Natural killer cell (primary cell): Measurements from ENCODE around the gene LINC01488. TPM values are rescaled to one million over a fixed set of nuclear protein-coding genes. Genes with fewer than 3 reads are reported as not detected.

Experiments used
- ATAC-seq, 3 donors: fragments of 150-1000 bp in 2 of 3; fragments of 200-7000 bp in 1 of 3; cut with Tn5 transposase; 1 replicate in 1 of 3; 2 replicates in 2 of 3; pipeline ENCODE4 v1.10.0; 2021; ENCODE audit warnings: mild to moderate bottlenecking in 2 of 3, moderate library complexity in 2 of 3
- DNase-seq, 2 donors: peaks; one replicate each; pipeline versions ENCODE4 v3.0.0 to v3.0.0-alpha.2; 2013 to 2021; ENCODE audit warnings: mixed read lengths in 1 of 2
- H3K27ac ChIP-seq: one replicate; pipeline ENCODE4 v1.5.1; 2013; ENCODE audit warnings: mild to moderate bottlenecking, low read length
- H3K27me3 ChIP-seq: one replicate; pipeline ENCODE4 v1.6.1; 2013; ENCODE audit warnings: low read length; ENCODE audit not compliant: control insufficient read depth, insufficient read depth
- H3K36me3 ChIP-seq: one replicate; pipeline ENCODE4 v1.6.1; 2013; ENCODE audit warnings: low read length; ENCODE audit not compliant: control insufficient read depth, insufficient read depth
- H3K4me1 ChIP-seq: one replicate; pipeline ENCODE4 v1.6.1; 2013; ENCODE audit warnings: low read length; ENCODE audit not compliant: control insufficient read depth, insufficient read depth
- H3K4me3 ChIP-seq: one replicate; pipeline ENCODE4 v1.5.1; 2013; ENCODE audit warnings: low read length
- H3K9me3 ChIP-seq: one replicate; pipeline ENCODE4 v1.6.1; 2013; ENCODE audit warnings: low read length; ENCODE audit not compliant: control insufficient read depth, insufficient read depth
- H3K27ac Mint-ChIP-seq, 2 donors: one replicate each; pipeline ENCODE4 v1.8.0; 2022; ENCODE audit warnings: mild to moderate bottlenecking in 2 of 2, mixed read lengths in 2 of 2, moderate library complexity in 1 of 2
- H3K27me3 Mint-ChIP-seq, 2 donors: one replicate each; pipeline ENCODE4 v1.8.0; 2022; ENCODE audit warnings: low read depth in 2 of 2, mixed read lengths in 2 of 2
- H3K36me3 Mint-ChIP-seq: one replicate; pipeline ENCODE4 v1.8.0; 2022; ENCODE audit warnings: mixed read lengths
- H3K4me1 Mint-ChIP-seq, 2 donors: one replicate each; pipeline ENCODE4 v1.8.0; 2022; ENCODE audit warnings: mixed read lengths in 2 of 2
- H3K4me3 Mint-ChIP-seq: one replicate; pipeline ENCODE4 v1.8.0; 2022; ENCODE audit warnings: mild to moderate bottlenecking, moderate library complexity, mixed read lengths
- H3K9me3 Mint-ChIP-seq, 2 donors: one replicate each; pipeline ENCODE4 v1.8.0; 2022; ENCODE audit warnings: mixed read lengths in 2 of 2
- WGBS: methylation state at CpG from one replicate; pipeline ENCODE4 v1.1.7; 2013; ENCODE audit warnings: missing lambda C conversion rate; ENCODE audit not compliant: insufficient coverage; 5-methylcytosine and 5-hydroxymethylcytosine counted together
- intact Hi-C: fragments of 100-400 bp; cut with micrococcal nuclease; formaldehyde crosslinking; loops from one replicate; pipeline ENCODE4 v1.14.2; 2022
- total RNA-seq, 4 donors: library from RNA; stranded (reverse); fragments of 120-200 nt in 1 of 4; gene quantifications; one replicate each; pipeline versions ENCODE4 v1.2.3 to v1.2.4, GENCODE V29; 2013 to 2022
- TF ChIP-seq, protein P1 (sequence below): fragments of 200-600 bp; IDR thresholded peaks from one replicate; pipeline ENCODE4 v1.8.0; 2022; ENCODE audit warnings: antibody characterized with exemption

LINC01488 gene
- total RNA-seq, 3 donors from 2014 or later (not counting 1 experiment from before 2014, with no cell fraction given), result not detected

DNA sequence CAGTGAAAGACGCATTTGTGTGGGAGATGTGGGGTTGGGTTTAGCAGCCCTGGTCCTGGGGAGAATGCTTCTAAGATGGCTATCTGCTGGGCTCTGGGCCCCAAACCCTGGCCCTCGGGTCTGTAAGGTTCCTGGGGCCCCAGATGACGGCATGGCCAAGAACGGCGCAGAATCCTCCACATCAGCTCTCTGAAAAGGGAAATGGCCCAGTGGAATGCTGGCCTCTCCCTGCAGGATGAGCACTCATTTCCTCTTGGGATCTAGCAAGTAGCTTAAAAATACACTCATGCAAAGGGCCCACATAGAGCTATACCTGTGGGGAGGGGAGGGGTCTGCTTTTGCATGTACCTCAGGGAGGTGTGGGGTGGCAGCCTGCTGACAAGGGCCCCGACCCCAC is 37.5 kb upstream of the LINC01488 start:
- peak overlapping the region; percentile 57 for H3K4me3 Mint-ChIP-seq
- H3K36me3 ChIP-seq, result no peaks in the 10 kb centered on the region
- no peak overlapping the region for H3K27ac ChIP-seq
- H3K27me3 ChIP-seq, result peaks cover 10% of the 10 kb centered on the region
- peaks cover 0 to 13% of the 10 kb centered on the region in 2 donors for H3K4me1 Mint-ChIP-seq
- ATAC-seq (no peak), DNase-seq (no peak)
- intact Hi-C loops, result no loop called here
- no peaks in the 10 kb centered on the region for H3K9me3 Mint-ChIP-seq
- TF ChIP-seq, protein P1, sequence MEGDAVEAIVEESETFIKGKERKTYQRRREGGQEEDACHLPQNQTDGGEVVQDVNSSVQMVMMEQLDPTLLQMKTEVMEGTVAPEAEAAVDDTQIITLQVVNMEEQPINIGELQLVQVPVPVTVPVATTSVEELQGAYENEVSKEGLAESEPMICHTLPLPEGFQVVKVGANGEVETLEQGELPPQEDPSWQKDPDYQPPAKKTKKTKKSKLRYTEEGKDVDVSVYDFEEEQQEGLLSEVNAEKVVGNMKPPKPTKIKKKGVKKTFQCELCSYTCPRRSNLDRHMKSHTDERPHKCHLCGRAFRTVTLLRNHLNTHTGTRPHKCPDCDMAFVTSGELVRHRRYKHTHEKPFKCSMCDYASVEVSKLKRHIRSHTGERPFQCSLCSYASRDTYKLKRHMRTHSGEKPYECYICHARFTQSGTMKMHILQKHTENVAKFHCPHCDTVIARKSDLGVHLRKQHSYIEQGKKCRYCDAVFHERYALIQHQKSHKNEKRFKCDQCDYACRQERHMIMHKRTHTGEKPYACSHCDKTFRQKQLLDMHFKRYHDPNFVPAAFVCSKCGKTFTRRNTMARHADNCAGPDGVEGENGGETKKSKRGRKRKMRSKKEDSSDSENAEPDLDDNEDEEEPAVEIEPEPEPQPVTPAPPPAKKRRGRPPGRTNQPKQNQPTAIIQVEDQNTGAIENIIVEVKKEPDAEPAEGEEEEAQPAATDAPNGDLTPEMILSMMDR, result no peak
- H3K4me3 ChIP-seq, result no peak overlapping the region
- no peaks in the 10 kb centered on the region for H3K36me3 Mint-ChIP-seq
- peaks cover 24% of the 10 kb centered on the region for H3K4me1 ChIP-seq
- 74% methylated on average over 6 of the region's 6 CpGs for WGBS
- peaks cover 18 to 33% of the 10 kb centered on the region in 2 donors for H3K27me3 Mint-ChIP-seq
- H3K27ac Mint-ChIP-seq, result no peak overlapping the region
- H3K9me3 ChIP-seq, result no peaks in the 10 kb centered on the region

- Histone ChIP-seq H3K27me3 (peaks cover 15% of the 10 kb centered on the region), H3K4me1 (peaks cover 29% of the 10 kb centered on the region), H3K9me3 (no peaks in the 10 kb centered on the region), H3K36me3 (no peaks in the 10 kb centered on the region), H3K4me3 (no peak overlapping the region), H3K27ac (no peak overlapping the region)
- DNase-seq, result peak in 1 of 2 donors; percentile 12
- Mint-ChIP-seq H3K27ac (no peak overlapping the region), H3K4me1 (peaks cover 0 to 13% of the 10 kb centered on the region in 2 donors), H3K4me3 (peak overlapping the region; percentile 9), H3K9me3 (no peaks in the 10 kb centered on the region), H3K36me3 (no peaks in the 10 kb centered on the region), H3K27me3 (peaks cover 18 to 33% of the 10 kb centered on the region in 2 donors)
- ATAC-seq, result no peak
- intact Hi-C loops, result no loop called here
- TF ChIP-seq, protein P1, result no peak
- 88% methylated on average over 32 of the region's 32 CpGs for WGBS
Measured at GRCh38 chr11:69444381-69445130, 36.9 kb upstream of the LINC01488 start.

DNA sequence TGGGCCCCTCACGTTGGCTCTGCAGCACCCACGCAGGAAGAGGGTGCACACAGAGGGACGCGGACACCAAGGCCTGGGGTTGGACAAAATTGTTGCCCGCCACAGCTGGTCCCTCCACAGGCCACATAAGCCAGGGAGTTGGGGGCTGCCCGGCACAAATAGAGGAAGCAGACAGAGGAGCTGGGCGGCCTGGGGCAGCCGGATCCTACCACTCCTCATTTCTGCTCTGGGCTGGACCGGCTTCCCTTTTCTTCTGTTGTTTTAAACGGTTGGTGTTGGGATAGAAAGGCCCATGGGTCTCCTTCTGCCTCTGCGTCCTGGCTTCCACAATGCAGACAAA is 36.4 kb upstream of the LINC01488 start:
- H3K36me3 Mint-ChIP-seq, result no peaks in the 10 kb centered on the region
- Histone ChIP-seq H3K27me3 (peaks cover 19% of the 10 kb centered on the region), H3K4me3 (no peak overlapping the region), H3K9me3 (no peaks in the 10 kb centered on the region), H3K36me3 (no peaks in the 10 kb centered on the region), H3K4me1 (peaks cover 32% of the 10 kb centered on the region), H3K27ac (no peak overlapping the region)
- peaks cover 18 to 33% of the 10 kb centered on the region in 2 donors for H3K27me3 Mint-ChIP-seq
- H3K27ac Mint-ChIP-seq, result no peak overlapping the region
- WGBS, result 84% methylated on average over 10 of the region's 11 CpGs
- intact Hi-C loops, result no loop called here
- no peak overlapping the region for H3K4me3 Mint-ChIP-seq
- TF ChIP-seq, protein P1, result no peak
- DNase-seq, result no peak
- H3K4me1 Mint-ChIP-seq, result peaks cover 0 to 13% of the 10 kb centered on the region in 2 donors
- no peaks in the 10 kb centered on the region for H3K9me3 Mint-ChIP-seq
- no peak for ATAC-seq

- TF ChIP-seq, protein P1, result no peak
- H3K4me1 ChIP-seq, result peaks cover 32% of the 10 kb centered on the region
- intact Hi-C loops, result no loop called here
- WGBS, result 86% methylated on average over 11 of the region's 11 CpGs
- H3K27me3 Mint-ChIP-seq, result peaks cover 19 to 42% of the 10 kb centered on the region in 2 donors
- ATAC-seq, result no peak
- H3K27me3 ChIP-seq, result peaks cover 25% of the 10 kb centered on the region
- no peak overlapping the region for H3K4me3 ChIP-seq
- peaks cover 0 to 13% of the 10 kb centered on the region in 2 donors for H3K4me1 Mint-ChIP-seq
- H3K36me3 Mint-ChIP-seq, result no peaks in the 10 kb centered on the region
- no peak overlapping the region for H3K27ac ChIP-seq
- H3K9me3 ChIP-seq, result no peaks in the 10 kb centered on the region
- H3K4me3 Mint-ChIP-seq, result no peak overlapping the region
- H3K27ac Mint-ChIP-seq, result no peak overlapping the region
- no peaks in the 10 kb centered on the region for H3K9me3 Mint-ChIP-seq
- DNase-seq, result no peak
- H3K36me3 ChIP-seq, result no peaks in the 10 kb centered on the region
Measured at GRCh38 chr11:69446108-69446507, 35.4 kb upstream of the LINC01488 start.
